ENCODE data around the gene TMEM42.

Gene TMEM42

GRCh38 chr3:44910693-44911092 lies 49.0 kb downstream of the TMEM42 start:
- no peak for DNase-seq (ENCODE audit: low read depth)

GRCh38 chr3:44913868-44914468 lies 52.3 kb downstream of the TMEM42 start:
- peak; percentile 77 for DNase-seq (ENCODE audit: low read depth)

- DNase-seq (ENCODE audit: low read depth), result peak; percentile 30
Observed at GRCh38 chr3:44914936-44915335, 53.2 kb downstream of the TMEM42 start.
